Esophagus squamous epithelium (tissue), 5 donors: ENCODE results near the gene TAS1R2. TPM values are rescaled to one million over a fixed set of nuclear protein-coding genes. Genes with fewer than 3 reads are reported as not detected.
"Not testable (repeated sequence)": the region's sequence is repeated elsewhere in the genome, so short reads cannot be mapped to it uniquely, and the experiment has no call there.

ENCODE experiments used
- DNase-seq: peaks from one replicate; lab custom pipeline; 2025; lab: John Stamatoyannopoulos, UW
- H3K27ac ChIP-seq, 4 donors: fragments of 200-600 bp; sonication (generic); one replicate each; pipeline ENCODE4 v1.5.1; 2016 to 2019; ENCODE audit warnings: mild to moderate bottlenecking in 1 of 4
- H3K27me3 ChIP-seq, 4 donors: fragments of 200-600 bp; sonication (generic); 1 replicate in 3 of 4; 2 replicates in 1 of 4; pipeline versions ENCODE4 v1.5.1 to v1.6.0; 2017 to 2021; ENCODE audit warnings: antibody characterized with exemption in 1 of 4
- H3K36me3 ChIP-seq, 3 donors: fragments of 200-600 bp; sonication (generic); one replicate each; pipeline ENCODE4 v1.5.1; 2016 to 2019
- H3K4me1 ChIP-seq, 3 donors: fragments of 200-600 bp; sonication (generic); one replicate each; pipeline ENCODE4 v1.5.1; 2017 to 2019
- H3K4me3 ChIP-seq, 4 donors: fragments of 200-600 bp; sonication (generic); 1 replicate in 3 of 4; 2 replicates in 1 of 4; pipeline ENCODE4 v1.5.1; 2016 to 2019; ENCODE audit warnings: mild to moderate bottlenecking in 2 of 4, moderate library complexity in 1 of 4
- H3K9me3 ChIP-seq, 3 donors: fragments of 200-600 bp; sonication (generic); one replicate each; pipeline ENCODE4 v1.5.1; 2016 to 2019
- POLR2A ChIP-seq, 4 donors: fragments of 450-650 bp; IDR thresholded peaks; one replicate each; pipeline ENCODE4 v1.6.1; 2017; ENCODE audit warnings: antibody characterized with exemption in 4 of 4, mild to moderate bottlenecking in 4 of 4, moderate library complexity in 3 of 4
- WGBS, 2 donors: methylation state at CpG; one replicate each; pipeline ENCODE4 v1.1.5; 2018; 5-methylcytosine and 5-hydroxymethylcytosine counted together
- intact Hi-C: fragments of 100-400 bp; cut with DNase I; formaldehyde crosslinking; loops from one replicate; pipeline ENCODE4 v1.15.0; 2022
- total RNA-seq, 4 donors: library from RNA; depleted of rRNA; stranded (reverse); fragments of >200 nt; gene quantifications; one replicate each; pipeline ENCODE4 v1.1.0, GENCODE V29; 2016
- TF ChIP-seq, protein P1 (sequence below), 6 experiments: fragments of 450-650 bp in 4 of 6; fragments of 200-600 bp in 2 of 6; sonication (generic) in 2 of 6; IDR thresholded peaks; one replicate each; pipeline ENCODE4 v1.5.1; 2016 to 2019; ENCODE audit warnings: antibody characterized with exemption in 6 of 6, mild to moderate bottlenecking in 4 of 6, moderate library complexity in 4 of 6
- donor health status: DM: yes; HTN: yes; CAD: no.

Gene TAS1R2
- total RNA-seq, 4 donors from 2014 or later: not detected

DNA sequence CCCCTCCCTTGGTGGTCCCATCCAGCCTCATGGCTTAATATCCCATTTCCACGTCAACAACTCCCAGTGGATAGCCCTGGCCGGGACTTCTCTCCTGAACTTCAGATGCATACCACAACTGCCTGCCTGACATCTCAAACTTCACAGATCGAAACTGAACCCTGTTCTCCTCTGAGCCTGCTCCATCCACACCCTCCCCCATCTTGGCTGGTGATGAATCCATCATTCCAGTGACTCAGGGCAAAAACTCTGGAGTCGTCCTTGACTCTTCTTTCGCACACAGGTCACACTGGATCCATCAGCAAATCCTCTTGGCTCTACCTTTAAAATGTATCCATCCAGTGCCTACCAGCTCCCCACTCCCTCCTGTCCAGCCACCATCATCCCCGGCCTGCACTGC lies 3.9 kb downstream of the TAS1R2 start:
- H3K27me3 ChIP-seq: peaks cover 0 to 46% (median 0%) of the 10 kb centered on the region in 4 donors
- DNase-seq: no peak
- no peaks in the 10 kb centered on the region for H3K36me3 ChIP-seq
- H3K9me3 ChIP-seq: no peaks in the 10 kb centered on the region
- TF ChIP-seq, protein P1, sequence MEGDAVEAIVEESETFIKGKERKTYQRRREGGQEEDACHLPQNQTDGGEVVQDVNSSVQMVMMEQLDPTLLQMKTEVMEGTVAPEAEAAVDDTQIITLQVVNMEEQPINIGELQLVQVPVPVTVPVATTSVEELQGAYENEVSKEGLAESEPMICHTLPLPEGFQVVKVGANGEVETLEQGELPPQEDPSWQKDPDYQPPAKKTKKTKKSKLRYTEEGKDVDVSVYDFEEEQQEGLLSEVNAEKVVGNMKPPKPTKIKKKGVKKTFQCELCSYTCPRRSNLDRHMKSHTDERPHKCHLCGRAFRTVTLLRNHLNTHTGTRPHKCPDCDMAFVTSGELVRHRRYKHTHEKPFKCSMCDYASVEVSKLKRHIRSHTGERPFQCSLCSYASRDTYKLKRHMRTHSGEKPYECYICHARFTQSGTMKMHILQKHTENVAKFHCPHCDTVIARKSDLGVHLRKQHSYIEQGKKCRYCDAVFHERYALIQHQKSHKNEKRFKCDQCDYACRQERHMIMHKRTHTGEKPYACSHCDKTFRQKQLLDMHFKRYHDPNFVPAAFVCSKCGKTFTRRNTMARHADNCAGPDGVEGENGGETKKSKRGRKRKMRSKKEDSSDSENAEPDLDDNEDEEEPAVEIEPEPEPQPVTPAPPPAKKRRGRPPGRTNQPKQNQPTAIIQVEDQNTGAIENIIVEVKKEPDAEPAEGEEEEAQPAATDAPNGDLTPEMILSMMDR (IDR thresholded peaks at IDR 0.05): no peak
- TF ChIP-seq POLR2A (IDR thresholded peaks at IDR 0.05): no peak
- H3K27ac ChIP-seq: no peak overlapping the region
- intact Hi-C loops: no loop called here
- no peak overlapping the region for H3K4me3 ChIP-seq
- 71 to 76% methylated on average over 6 of the region's 6 CpGs for WGBS, 2 donors
- H3K4me1 ChIP-seq: no peaks in the 10 kb centered on the region

DNA sequence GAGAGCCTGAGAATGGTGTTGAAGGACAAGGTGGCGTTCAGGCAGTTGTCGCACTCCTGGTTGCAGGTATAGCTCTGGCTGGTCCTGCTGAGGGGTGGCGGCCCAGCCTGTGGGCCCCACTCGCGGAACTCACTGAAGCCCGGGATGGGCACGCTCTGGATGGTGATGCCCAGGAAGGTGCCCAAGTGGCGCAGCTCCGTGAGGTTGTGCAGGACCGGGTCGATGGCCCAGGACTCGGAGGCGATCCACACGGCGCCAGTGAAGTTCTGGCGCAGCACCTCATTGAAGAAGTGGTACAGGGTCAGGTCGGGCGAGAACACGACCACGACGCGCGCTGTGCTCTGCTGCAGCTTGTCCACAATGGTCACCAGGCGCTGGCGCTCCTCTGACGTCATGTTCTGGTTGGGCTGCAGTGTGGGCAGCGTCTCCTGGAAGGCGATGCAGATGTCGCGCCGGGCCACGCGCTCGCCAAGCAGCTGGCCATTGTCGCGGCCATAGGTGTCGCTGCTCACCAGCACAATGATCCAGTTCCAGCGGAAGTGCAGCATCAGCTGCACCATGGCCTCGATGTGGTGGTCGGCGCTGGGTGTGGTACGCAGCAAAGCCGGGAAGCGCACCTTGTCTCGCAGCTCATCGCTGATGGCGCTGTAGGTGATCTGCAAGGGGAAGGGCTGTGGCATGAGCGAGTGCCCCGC lies 5.0 kb downstream of the TAS1R2 start:
- no peak for DNase-seq
- H3K36me3 ChIP-seq: no peaks in the 10 kb centered on the region
- WGBS, 2 donors: 83 to 91% methylated on average over 11 to 14 of the region's 49 CpGs
- no peak overlapping the region for H3K27ac ChIP-seq
- no peaks in the 10 kb centered on the region for H3K9me3 ChIP-seq
- peaks cover 0 to 49% (median 0%) of the 10 kb centered on the region in 4 donors for H3K27me3 ChIP-seq
- intact Hi-C loops: no loop called here
- no peak overlapping the region for H3K4me3 ChIP-seq
- no peak for TF ChIP-seq POLR2A (IDR thresholded peaks at IDR 0.05)
- TF ChIP-seq, protein P1 (IDR thresholded peaks at IDR 0.05): no peak
- no peaks in the 10 kb centered on the region for H3K4me1 ChIP-seq

DNA sequence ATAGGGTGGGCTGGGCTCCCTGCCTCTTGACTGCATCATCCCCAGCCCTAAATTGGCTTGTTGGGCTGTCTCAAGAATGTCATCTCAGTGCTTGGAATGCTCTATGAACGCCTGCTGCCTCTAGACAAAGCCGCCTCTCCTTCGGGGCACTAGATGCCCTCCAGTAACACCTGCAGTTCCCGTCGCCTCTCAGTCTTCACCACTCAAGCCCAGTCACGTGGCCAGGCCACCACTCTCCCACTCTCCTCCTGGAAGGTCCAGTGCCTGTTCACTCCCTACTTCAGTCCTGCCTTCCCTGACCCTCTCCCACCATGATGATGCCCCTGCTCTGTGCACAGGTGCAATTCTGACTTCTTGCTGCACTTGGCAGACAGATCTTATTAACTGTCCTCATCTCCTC lies 7.0 kb downstream of the TAS1R2 start:
- no peaks in the 10 kb centered on the region for H3K36me3 ChIP-seq
- no peak for DNase-seq
- H3K27me3 ChIP-seq: peaks cover 0 to 48% (median 0%) of the 10 kb centered on the region in 4 donors
- peaks cover 0 to 5% (median 0%) of the 10 kb centered on the region in 3 donors for H3K4me1 ChIP-seq
- H3K27ac ChIP-seq: no peak overlapping the region
- 34 to 57% methylated on average over 5 to 6 of the region's 6 CpGs for WGBS, 2 donors
- no peaks in the 10 kb centered on the region for H3K9me3 ChIP-seq
- no peak overlapping the region for H3K4me3 ChIP-seq
- intact Hi-C loops: no loop called here
- TF ChIP-seq, protein P1 (IDR thresholded peaks at IDR 0.05): no peak
- TF ChIP-seq POLR2A (IDR thresholded peaks at IDR 0.05): no peak

DNA sequence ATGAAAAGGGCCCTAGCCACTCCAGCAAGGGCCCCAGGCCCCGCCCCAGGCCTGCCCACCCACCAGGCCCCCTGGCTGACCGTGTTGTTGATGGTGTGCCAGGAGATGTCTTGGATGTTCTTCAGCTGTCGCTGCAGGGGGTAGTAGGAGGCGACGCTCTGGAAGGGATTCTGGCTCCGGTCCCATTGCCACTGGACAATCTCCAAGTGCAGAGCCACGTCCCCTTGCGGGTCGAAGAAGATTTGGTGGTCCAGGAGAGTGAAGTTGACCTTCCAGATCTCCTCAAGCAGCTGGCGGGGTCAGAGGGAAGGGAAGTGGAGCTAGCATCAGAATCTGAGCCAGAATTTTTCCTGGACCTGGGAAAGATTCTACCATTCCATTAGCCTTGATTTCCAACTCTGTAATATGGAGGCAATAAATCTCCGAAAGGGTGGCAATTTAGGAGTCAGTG lies 10.2 kb downstream of the TAS1R2 start:
- H3K27me3 ChIP-seq: peaks cover 0 to 60% (median 0%) of the 10 kb centered on the region in 4 donors
- TF ChIP-seq, protein P1 (IDR thresholded peaks at IDR 0.05): no peak
- TF ChIP-seq POLR2A (IDR thresholded peaks at IDR 0.05): no peak
- peaks cover 0 to 8% (median 0%) of the 10 kb centered on the region in 3 donors for H3K9me3 ChIP-seq
- 60 to 68% methylated on average over 4 to 6 of the region's 11 CpGs for WGBS, 2 donors
- DNase-seq: no peak
- no peaks in the 10 kb centered on the region for H3K36me3 ChIP-seq
- no peak overlapping the region for H3K27ac ChIP-seq
- no peak overlapping the region for H3K4me3 ChIP-seq
- intact Hi-C loops: no loop called here
- H3K4me1 ChIP-seq: peaks cover 0 to 5% (median 0%) of the 10 kb centered on the region in 3 donors

DNA sequence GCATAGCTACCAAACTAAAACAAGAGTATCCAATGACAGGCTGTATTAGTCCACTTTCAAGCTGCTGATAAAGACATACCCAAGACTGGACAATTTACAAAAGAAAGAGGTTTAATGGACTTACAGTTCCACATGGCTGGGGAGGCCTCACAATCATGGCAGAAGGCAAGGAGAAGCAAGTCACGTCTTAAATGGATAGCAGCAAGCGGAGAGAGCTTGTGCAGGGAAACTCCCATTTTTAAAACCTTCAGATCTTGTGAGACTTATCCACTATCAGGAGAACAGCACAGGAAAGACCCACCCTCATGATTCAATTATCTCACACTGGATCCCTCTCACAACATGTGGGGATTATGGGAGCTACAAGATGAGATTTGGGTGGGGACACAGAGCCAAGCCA lies 11.7 kb downstream of the TAS1R2 start:
- H3K27me3 ChIP-seq: peaks cover 0 to 48% (median 0%) of the 10 kb centered on the region in 4 donors
- H3K4me3 ChIP-seq, intact Hi-C loops, H3K36me3 ChIP-seq, H3K9me3 ChIP-seq, H3K4me1 ChIP-seq, DNase-seq, H3K27ac ChIP-seq: not testable (repeated sequence)
- 87 to 100% methylated on average over 2 of the region's 2 CpGs for WGBS, 2 donors
